Suprapubic skin (tissue), 3 donors: ENCODE measurements around the gene PHTF2.

Source experiments
- CTCF ChIP-seq, 2 donors: fragments of 200-600 bp in 1 of 2; fragments of 450-650 bp in 1 of 2; sonication (generic) in 1 of 2; IDR thresholded peaks; one replicate each; pipeline ENCODE4 v1.5.1; 2016 to 2019; ENCODE audit warnings: antibody characterized with exemption in 2 of 2, mild to moderate bottlenecking in 1 of 2, moderate library complexity in 1 of 2
- POLR2AphosphoS5 ChIP-seq, 3 donors: sonication (generic); formaldehyde crosslinking; IDR thresholded peaks; one replicate each; pipeline ENCODE4 v1.6.1; 2017; ENCODE audit warnings: antibody characterized with exemption in 3 of 3

GRCh38 chr7:77888998-77889397 is 90.4 kb downstream of the PHTF2 start:
- TF ChIP-seq CTCF (IDR thresholded peaks at IDR 0.05) = no peak
- no peak for TF ChIP-seq POLR2AphosphoS5 (IDR thresholded peaks at IDR 0.05)
